IMR-90 (cell line): ENCODE data around the gene HTR3A. TPM values are rescaled to one million over a fixed set of nuclear protein-coding genes. Genes with fewer than 3 reads are reported as not detected.

Experiments
- ATAC-seq: fragments of 200-7000 bp; cut with Tn5 transposase; 2 replicates; pipeline ENCODE4 v1.9.1; 2020; ENCODE audit warnings: low read depth, mild to moderate bottlenecking, moderate library complexity
- BruUV-seq: library from RNA; stranded (reverse); fragments of 400-500 nt; replicated peaks from 2 replicates; lab custom pipeline; 2021; lab: Mats Ljungman, UMichigan
- CTCF ChIA-PET: fragments of 300-600 bp; formaldehyde crosslinking; extraction: SDS; loops from one replicate; lab custom pipeline; 2021; ENCODE audit warnings: antibody characterized with exemption; lab: Yijun Ruan, JAX
- POLR2A ChIA-PET: fragments of 300-600 bp; sonication (Branson Sonifier 250); formaldehyde crosslinking; loops from one replicate; lab custom pipeline; 2022; ENCODE audit warnings: antibody characterized with exemption; ENCODE audit not compliant: unreplicated experiment; lab: Charles Lee
- DNase-seq: peaks from one replicate; pipeline ENCODE4 v3.0.0; 2013
- H2AFZ ChIP-seq: replicated peaks from 2 replicates; pipeline ENCODE3; 2013; ENCODE audit warnings: low read length, mild to moderate bottlenecking; ENCODE audit not compliant: poor library complexity
- H2AK5ac ChIP-seq: 2 replicates; pipeline ENCODE4 v1.6.1; 2013; ENCODE audit warnings: low read depth, low read length, inconsistent platforms
- H2AK9ac ChIP-seq: replicated peaks from 2 replicates; pipeline ENCODE3; 2013; ENCODE audit warnings: mild to moderate bottlenecking, low read depth, low read length, moderate library complexity; ENCODE audit not compliant: poor library complexity
- H2BK120ac ChIP-seq: 2 replicates; pipeline ENCODE4 v1.6.1; 2013; ENCODE audit warnings: low read depth, low read length, inconsistent platforms
- H2BK15ac ChIP-seq: 3 replicates; pipeline ENCODE4 v1.6.1; 2013; ENCODE audit warnings: low read depth, low read length, inconsistent platforms
- H2BK20ac ChIP-seq: 2 replicates; pipeline ENCODE4 v1.6.1; 2013; ENCODE audit warnings: low read depth, mild to moderate bottlenecking, inconsistent platforms, low read length, moderate library complexity
- H2BK5ac ChIP-seq: 2 replicates; pipeline ENCODE4 v1.6.1; 2013; ENCODE audit warnings: mild to moderate bottlenecking, low read depth, low read length, inconsistent platforms; ENCODE audit not compliant: poor library complexity, severe bottlenecking
- H3K14ac ChIP-seq: replicated peaks from 2 replicates; pipeline ENCODE4 v1.6.1; 2013; ENCODE audit warnings: low read depth, low read length, inconsistent platforms
- H3K18ac ChIP-seq: 2 replicates; pipeline ENCODE4 v1.6.1; 2013; ENCODE audit warnings: low read depth, low read length, control low read depth
- H3K23ac ChIP-seq: 2 replicates; pipeline ENCODE4 v1.6.1; 2013; ENCODE audit warnings: low read depth, low read length, inconsistent platforms
- H3K27ac ChIP-seq: 2 replicates; pipeline ENCODE4 v1.5.1; 2013; ENCODE audit warnings: mild to moderate bottlenecking, control low read depth, low read length; ENCODE audit not compliant: insufficient read depth
- H3K27me3 ChIP-seq: 2 replicates; pipeline ENCODE4 v1.6.1; 2013; ENCODE audit warnings: low read length; ENCODE audit not compliant: control insufficient read depth, insufficient read depth
- H3K36me3 ChIP-seq: 2 replicates; pipeline ENCODE4 v1.6.1; 2013; ENCODE audit warnings: low read length, mixed read lengths; ENCODE audit not compliant: control insufficient read depth, insufficient read depth
- H3K4ac ChIP-seq: 2 replicates; pipeline ENCODE4 v1.6.1; 2013; ENCODE audit warnings: low read depth, low read length, inconsistent platforms
- H3K4me1 ChIP-seq: 2 replicates; pipeline ENCODE4 v1.6.1; 2013; ENCODE audit warnings: low read length, mixed read lengths; ENCODE audit not compliant: control insufficient read depth, insufficient read depth
- H3K4me2 ChIP-seq: 2 replicates; pipeline ENCODE4 v1.6.1; 2013; ENCODE audit warnings: low read depth, mild to moderate bottlenecking, control low read depth, low read length, moderate library complexity
- H3K4me3 ChIP-seq: 2 replicates; pipeline ENCODE4 v1.5.1; 2013; ENCODE audit warnings: low read depth, mild to moderate bottlenecking, control low read depth, low read length, moderate library complexity; ENCODE audit not compliant: insufficient read depth
- H3K56ac ChIP-seq: 2 replicates; pipeline ENCODE4 v1.6.1; 2013; ENCODE audit warnings: low read length, inconsistent platforms; ENCODE audit not compliant: insufficient read depth; ENCODE audit errors: extremely low read depth
- H3K79me1 ChIP-seq, 2 experiments: 2 replicates each; pipeline ENCODE4 v1.6.1; 2013; ENCODE audit warnings: low read length in 2 of 2, inconsistent platforms in 1 of 2, low read depth in 1 of 2
- H3K9ac ChIP-seq: 2 replicates; pipeline ENCODE4 v1.6.1; 2013; ENCODE audit warnings: low read depth, low read length, control low read depth
- H3K9me1 ChIP-seq: 2 replicates; pipeline ENCODE4 v1.6.1; 2013; ENCODE audit warnings: low read length, inconsistent platforms; ENCODE audit not compliant: insufficient read depth
- H3K9me3 ChIP-seq: 2 replicates; pipeline ENCODE4 v1.6.1; 2013; ENCODE audit warnings: low read length; ENCODE audit not compliant: control insufficient read depth, insufficient read depth
- H4K20me1 ChIP-seq: 2 replicates; pipeline ENCODE4 v1.6.1; 2013; ENCODE audit warnings: low read length, inconsistent platforms; ENCODE audit not compliant: insufficient read depth
- H4K5ac ChIP-seq: 2 replicates; pipeline ENCODE4 v1.6.1; 2013; ENCODE audit warnings: mild to moderate bottlenecking, low read depth, low read length, control low read depth
- H4K8ac ChIP-seq, 2 experiments: 2 replicates each; pipeline ENCODE4 v1.6.1; 2013; ENCODE audit warnings: low read depth in 2 of 2, low read length in 2 of 2, control low read depth in 1 of 2, inconsistent platforms in 1 of 2
- H4K91ac ChIP-seq: 2 replicates; pipeline ENCODE4 v1.6.1; 2013; ENCODE audit warnings: low read depth, low read length, inconsistent platforms; ENCODE audit not compliant: insufficient read depth
- RCOR1 ChIP-seq: IDR thresholded peaks from 2 replicates; pipeline ENCODE4 v1.6.1; 2012; ENCODE audit warnings: mild to moderate bottlenecking, low read length, improper control_type of control experiment; ENCODE audit not compliant: insufficient replicate concordance
- RFX5 ChIP-seq: IDR thresholded peaks from 2 replicates; pipeline ENCODE4 v1.8.0; 2012; ENCODE audit warnings: low read depth, mild to moderate bottlenecking, low read length, moderate library complexity
- SMC3 ChIP-seq: fragments of 150-350 bp; IDR thresholded peaks from 2 replicates; pipeline ENCODE4 v1.6.1; 2016; ENCODE audit warnings: low read depth, mild to moderate bottlenecking, antibody characterized with exemption, low read length, moderate library complexity
- WGBS, 2 experiments: methylation state at CpG; one replicate each; pipeline versions ENCODE4 v1.1.5 to v1.1.7; 2013; ENCODE audit warnings: missing lambda C conversion rate in 2 of 2; ENCODE audit not compliant: insufficient read length in 1 of 2; ENCODE audit errors: extremely low coverage in 2 of 2; 5-methylcytosine and 5-hydroxymethylcytosine counted together
- dilution Hi-C: fragments of 300-500 bp; cut with HindIII; formaldehyde crosslinking; loops from one replicate; pipeline ENCODE4 v1.14.3; 2018; ENCODE audit warnings: low sequenced_read_pairs; ENCODE audit not compliant: unreplicated experiment
- in situ Hi-C: fragments of 300-500 bp; cut with MboI; formaldehyde crosslinking; loops from 3 replicates; pipeline ENCODE4 v1.14.3; 2019; ENCODE audit warnings: low sequenced_read_pairs, inconsistent platforms, mixed read lengths
- intact Hi-C: fragments of 100-400 bp; cut with micrococcal nuclease; formaldehyde crosslinking; loops from 2 replicates; pipeline ENCODE4 v1.10.0; 2022
- polyA plus RNA-seq, 3 experiments: library from polyadenylated mRNA; depleted of rRNA; stranded (reverse); fragments of >200 nt; gene quantifications; 2 replicates each; pipeline ENCODE4 v1.2.3, GENCODE V29; 2012; ENCODE audit warnings: low replicate concordance in 1 of 3
- total RNA-seq: library from RNA; depleted of rRNA; stranded (reverse); fragments of >200 nt; gene quantifications from 2 replicates; pipeline ENCODE4 v1.2.3, GENCODE V29; 2012

Gene HTR3A
- total and polyA plus RNA-seq, 2 of the 4 experiments (the other 2 are of a cell fraction): not detected

- Histone ChIP-seq H4K91ac (no peak overlapping the region), H2AK9ac (no peak overlapping the region), H2BK20ac (no peak overlapping the region), H3K4me3 (no peak overlapping the region), H3K14ac (no peak overlapping the region), H2BK15ac (no peak overlapping the region), H3K79me1 (no peaks in the 10 kb centered on the region), H2BK120ac (no peak overlapping the region), H3K9ac (no peak overlapping the region), H3K4me2 (no peak overlapping the region), H2AK5ac (no peak overlapping the region), H3K27me3 (no peaks in the 10 kb centered on the region), H3K56ac (no peak overlapping the region), H3K4ac (no peak overlapping the region), H2AFZ (no peak overlapping the region), H3K9me3 (no peaks in the 10 kb centered on the region), H3K23ac (no peak overlapping the region), H4K5ac (no peak overlapping the region), H4K20me1 (no peaks in the 10 kb centered on the region), H2BK5ac (no peak overlapping the region), H4K8ac (no peak overlapping the region), H3K4me1 (no peaks in the 10 kb centered on the region), H3K18ac (no peak overlapping the region), H3K9me1 (no peaks in the 10 kb centered on the region), H3K27ac (no peak overlapping the region), H3K36me3 (no peaks in the 10 kb centered on the region)
- intact Hi-C loops: no loop called here
- WGBS, 2 experiments: 80% methylated on average over 1 of the region's 4 CpGs; no CpG with 5 or more reads in 1 of the 2 experiments
- ChIA-PET CTCF (interaction anchor here (0.6 kb wide), 1 partner anchor 472 kb away, joined by 3 read pairs; no protein-coding TSS in a partner anchor), POLR2A (no interaction called here)
- dilution Hi-C loops: no loop called here
- TF ChIP-seq RCOR1 (no peak), RFX5 (no peak), SMC3 (no peak)
- DNase-seq (no peak), ATAC-seq (no peak)
- in situ Hi-C loops: loop anchor here (25.0 kb wide), 1 partner anchor 576 kb away; the partner anchor contains the start of gene NXPE4
- BruUV-seq: no TSS peak
Measured at GRCh38 chr11:114010931-114011330, 36.0 kb downstream of the HTR3A start.
